GM19397 (cell line): Measurements from ENCODE around the gene BIRC6.
A peak's percentile ranks its signal among the peaks of the same experiment; 100 is the strongest.
"Not testable (repeated sequence)": the region's sequence is repeated elsewhere in the genome, so short reads cannot be mapped to it uniquely, and the experiment has no call there.

Experiments
- ATAC-seq: cut with Tn5 transposase; IDR thresholded peaks from one replicate; pipeline ENCODE4 v1.9.1; 2021; ENCODE audit warnings: mild to moderate bottlenecking, moderate library complexity; ENCODE audit not compliant: unreplicated experiment

The BIRC6 gene

GRCh38 chr2:32502941-32503340 is 146.1 kb downstream of the BIRC6 start:
- ATAC-seq = no peak

- no peak for ATAC-seq
These were observed 148.2 kb downstream of the BIRC6 start for GRCh38 chr2:32504877-32505478.

GRCh38 chr2:32506446-32506845 is 149.6 kb downstream of the BIRC6 start:
- ATAC-seq = no peak

GRCh38 chr2:32514946-32515345 is 158.1 kb downstream of the BIRC6 start:
- ATAC-seq = no peak

- no peak for ATAC-seq
These were observed 159.7 kb downstream of the BIRC6 start for GRCh38 chr2:32516567-32516966.

- ATAC-seq = no peak
These were observed 165.9 kb downstream of the BIRC6 start for GRCh38 chr2:32522770-32523169.

- ATAC-seq = no peak
These were observed 166.9 kb downstream of the BIRC6 start for GRCh38 chr2:32523686-32524085.

- no peak for ATAC-seq
These were observed 175.5 kb downstream of the BIRC6 start for GRCh38 chr2:32532341-32532740.

- ATAC-seq = no peak
These were observed 176.1 kb downstream of the BIRC6 start for GRCh38 chr2:32532961-32533360.

- no peak for ATAC-seq
These were observed 178.0 kb downstream of the BIRC6 start for GRCh38 chr2:32534831-32535230.

GRCh38 chr2:32538735-32539134 is 181.9 kb downstream of the BIRC6 start:
- ATAC-seq = no peak

GRCh38 chr2:32552483-32552882 is 195.7 kb downstream of the BIRC6 start:
- ATAC-seq = not testable (repeated sequence)

- ATAC-seq = peak; percentile 50
These were observed 197.1 kb downstream of the BIRC6 start for GRCh38 chr2:32553829-32554432.

GRCh38 chr2:32558492-32558891 is 201.7 kb downstream of the BIRC6 start:
- ATAC-seq = no peak

- no peak for ATAC-seq
These were observed 202.3 kb downstream of the BIRC6 start for GRCh38 chr2:32559136-32559535.

- ATAC-seq = no peak
These were observed 206.1 kb downstream of the BIRC6 start for GRCh38 chr2:32562906-32563305.

- no peak for ATAC-seq
These were observed 207.7 kb downstream of the BIRC6 start for GRCh38 chr2:32564417-32565035.

GRCh38 chr2:32565902-32566301 is 209.1 kb downstream of the BIRC6 start:
- ATAC-seq = no peak

GRCh38 chr2:32572030-32572429 is 215.2 kb downstream of the BIRC6 start:
- no peak for ATAC-seq

- no peak for ATAC-seq
These were observed 215.9 kb downstream of the BIRC6 start for GRCh38 chr2:32572737-32573136.

- ATAC-seq = peak; percentile 68
These were observed 235.0 kb downstream of the BIRC6 start for GRCh38 chr2:32591669-32592463.

- no peak for ATAC-seq
These were observed 237.8 kb downstream of the BIRC6 start for GRCh38 chr2:32594573-32594972.
